T-cell (primary cell): ENCODE results near the gene RNASEH2B. TPM values are rescaled to one million over a fixed set of nuclear protein-coding genes. Genes with fewer than 3 reads are reported as not detected.

Source experiments
- ATAC-seq, 4 experiments: fragments of 200-7000 bp in 3 of 4; fragments of 150-1000 bp in 1 of 4; cut with Tn5 transposase; replicated peaks in 1 of 4; 1 replicate in 3 of 4; 2 replicates in 1 of 4; pipeline ENCODE4 v1.10.0; 2021; ENCODE audit warnings: moderate library complexity in 3 of 4, mild to moderate bottlenecking in 2 of 4, moderate number of reproducible peaks in 1 of 4
- CTCF ChIA-PET, 2 donors: fragments of 300-600 bp; sonication (Branson Sonifier 250); formaldehyde crosslinking; loops; one replicate each; lab custom pipeline; 2022; ENCODE audit warnings: antibody characterized with exemption in 2 of 2; lab: Charles Lee
- POLR2A ChIA-PET, 2 donors: fragments of 300-600 bp; sonication (Branson Sonifier 250); formaldehyde crosslinking; loops; one replicate each; lab custom pipeline; 2022; ENCODE audit warnings: antibody characterized with exemption in 2 of 2; lab: Charles Lee
- DNase-seq, 35 experiments: peaks; one replicate each; pipeline versions ENCODE4 v3.0.0 to v3.0.0-alpha.2; 2013 to 2023
- H3K27ac ChIP-seq: one replicate; pipeline ENCODE4 v1.5.1; 2013; ENCODE audit warnings: low read length
- H3K27me3 ChIP-seq, 2 experiments: replicated peaks in 1 of 2; 1 replicate in 1 of 2; 2 replicates in 1 of 2; pipeline versions ENCODE4 v1.6.1 to v1.7.0; 2013; ENCODE audit warnings: low read length in 1 of 2, mixed read lengths in 1 of 2; ENCODE audit not compliant: control insufficient read depth in 2 of 2, insufficient read depth in 2 of 2; ENCODE audit errors: extremely low read depth in 1 of 2
- H3K36me3 ChIP-seq, 2 donors: 1 replicate in 1 of 2; 2 replicates in 1 of 2; pipeline versions ENCODE4 v1.6.1 to v1.7.0; 2013; ENCODE audit warnings: low read length in 1 of 2; ENCODE audit not compliant: control insufficient read depth in 2 of 2, insufficient read depth in 1 of 2; ENCODE audit errors: extremely low read depth in 1 of 2
- H3K4me1 ChIP-seq, 2 experiments: 1 replicate in 1 of 2; 2 replicates in 1 of 2; pipeline versions ENCODE4 v1.6.1 to v1.7.0; 2013; ENCODE audit warnings: low read length in 2 of 2, mixed read lengths in 1 of 2; ENCODE audit not compliant: insufficient read depth in 2 of 2, control insufficient read depth in 1 of 2; ENCODE audit errors: extremely low read depth in 1 of 2
- H3K4me3 ChIP-seq, 2 donors: 1 replicate in 1 of 2; 2 replicates in 1 of 2; pipeline versions ENCODE4 v1.5.1 to v1.7.0; 2013; ENCODE audit warnings: mild to moderate bottlenecking in 2 of 2, low read length in 1 of 2, moderate library complexity in 1 of 2; ENCODE audit not compliant: control insufficient read depth in 1 of 2; ENCODE audit errors: extremely low read depth in 1 of 2
- H3K9me3 ChIP-seq: 2 replicates; pipeline ENCODE4 v1.7.0; 2013
- H3K27ac Mint-ChIP-seq, 2 donors: one replicate each; pipeline ENCODE4 v1.8.0; 2020 to 2021; ENCODE audit warnings: mild to moderate bottlenecking in 2 of 2, mixed read lengths in 2 of 2
- H3K27me3 Mint-ChIP-seq, 2 donors: one replicate each; pipeline ENCODE4 v1.8.0; 2021 to 2022; ENCODE audit warnings: mixed read lengths in 2 of 2
- H3K36me3 Mint-ChIP-seq: one replicate; pipeline ENCODE4 v1.8.0; 2021; ENCODE audit warnings: mixed read lengths
- H3K4me1 Mint-ChIP-seq, 3 donors: one replicate each; pipeline ENCODE4 v1.8.0; 2020 to 2022; ENCODE audit warnings: mixed read lengths in 3 of 3, mild to moderate bottlenecking in 1 of 3
- H3K4me3 Mint-ChIP-seq, 3 donors: one replicate each; pipeline ENCODE4 v1.8.0; 2020 to 2022; ENCODE audit warnings: mild to moderate bottlenecking in 3 of 3, mixed read lengths in 3 of 3, moderate library complexity in 3 of 3
- H3K9me3 Mint-ChIP-seq, 3 donors: one replicate each; pipeline ENCODE4 v1.8.0; 2020 to 2022; ENCODE audit warnings: mixed read lengths in 3 of 3
- WGBS: methylation state at CpG from one replicate; pipeline ENCODE4 v1.1.5; 2013; ENCODE audit warnings: missing lambda C conversion rate; ENCODE audit not compliant: insufficient coverage; 5-methylcytosine and 5-hydroxymethylcytosine counted together
- total RNA-seq, 35 experiments: library from RNA in 6 of 35; stranded (reverse) in 6 of 35; fragments of 120-200 nt in 1 of 35; gene quantifications; one replicate each; pipeline versions ENCODE4 v1.2.1 to v1.2.4 and lab custom pipeline; 2013 to 2026

Gene RNASEH2B
- total RNA-seq, 5 donors from 2014 or later (not counting 1 experiment from before 2014, with no cell fraction given): 60.5 to 90.2 (median 68.6) TPM

DNA sequence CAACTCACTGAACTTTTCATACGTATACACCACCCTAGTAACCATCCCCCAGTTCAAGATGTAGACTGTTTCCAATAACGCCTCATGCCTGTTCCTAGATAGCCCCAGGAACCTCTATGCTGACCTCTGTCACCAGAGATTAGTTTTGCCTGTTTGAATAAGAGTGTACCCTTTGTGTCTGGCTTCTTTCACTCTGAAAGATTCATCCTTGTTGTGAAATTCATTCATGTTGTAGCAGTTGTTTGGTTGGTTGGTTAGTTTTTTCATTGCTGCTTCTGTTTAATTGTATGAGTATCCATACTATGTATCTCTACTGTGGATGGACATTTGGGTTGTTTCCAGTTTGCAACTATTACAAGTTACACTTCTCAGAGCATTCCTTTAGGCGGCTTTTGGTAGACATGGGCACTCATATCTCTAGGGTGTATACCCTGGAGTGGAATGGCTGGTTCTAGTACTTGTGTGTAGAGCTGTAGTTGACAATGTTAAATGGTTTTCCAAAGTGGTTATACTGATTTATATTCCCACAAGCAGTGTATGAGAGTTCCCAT lies 1.6 kb downstream of the RNASEH2B start:
- CTCF ChIA-PET: interaction anchor here (0.6 to 4.6 kb wide), 51 partner anchors 8 to 1415 kb away, joined by 3 to 69 read pairs (median 5); partner anchors contain the start of genes TRIM13 (in 2 of the 2), KPNA3 (in 1 of the 2), PHF11 (in 1 of the 2) and SPRYD7 (in 1 of the 2)
- no CpG with 5 or more reads among the region's 3 CpGs for WGBS
- POLR2A ChIA-PET: interaction anchor here (0.5 to 2.5 kb wide), 4 partner anchors 18 to 915 kb away, joined by 3 to 10 read pairs (median 6); partner anchors contain the start of gene TRIM13 (in 1 of the 2)
- peak overlapping the region; percentile 94 for H3K27ac Mint-ChIP-seq
- no peaks in the 10 kb centered on the region for H3K27me3 Mint-ChIP-seq
- peak in 1 of 35 experiments; percentile 32 for DNase-seq
- peak overlapping the region; percentile 88 to 96 (median 94) for H3K4me3 Mint-ChIP-seq
- H3K9me3 Mint-ChIP-seq: no peaks in the 10 kb centered on the region
- ATAC-seq: peak in 1 of 4 experiments; percentile 10
- peaks cover 45 to 56% (median 54%) of the 10 kb centered on the region in 3 donors for H3K4me1 Mint-ChIP-seq
- Histone ChIP-seq H3K9me3 (no peaks in the 10 kb centered on the region), H3K4me1 (peaks cover 25 to 30% of the 10 kb centered on the region in 2 experiments), H3K27ac (peak overlapping the region; percentile 96), H3K27me3 (no peaks in the 10 kb centered on the region), H3K4me3 (peak overlapping the region; percentile 89 to 92), H3K36me3 (no peaks in the 10 kb centered on the region)
- H3K36me3 Mint-ChIP-seq: no peaks in the 10 kb centered on the region

GRCh38 chr13:50911937-50912795 lies 2.6 kb downstream of the RNASEH2B start:
- Histone ChIP-seq H3K4me1 (peaks cover 33 to 38% of the 10 kb centered on the region in 2 experiments), H3K36me3 (no peaks in the 10 kb centered on the region), H3K27ac (peak overlapping the region; percentile 96), H3K9me3 (no peaks in the 10 kb centered on the region), H3K4me3 (peak overlapping the region; percentile 89 to 92), H3K27me3 (no peaks in the 10 kb centered on the region)
- WGBS: 0% methylated on average over 2 of the region's 9 CpGs
- peak; percentile 37 to 56 (median 46) for ATAC-seq
- H3K27ac Mint-ChIP-seq: peak overlapping the region; percentile 94
- ChIA-PET POLR2A (interaction anchor here (0.6 to 2.5 kb wide), 5 partner anchors 10 to 1470 kb away, joined by 3 to 10 read pairs (median 6); partner anchors contain the start of gene TRIM13 (in 1 of the 2)), CTCF (interaction anchor here (0.6 to 4.6 kb wide), 60 partner anchors 8 to 1416 kb away, joined by 3 to 69 read pairs (median 4); partner anchors contain the start of genes TRIM13 (in 2 of the 2), KPNA3 (in 1 of the 2), PHF11 (in 1 of the 2) and SPRYD7 (in 1 of the 2))
- H3K9me3 Mint-ChIP-seq: no peaks in the 10 kb centered on the region
- no peaks in the 10 kb centered on the region for H3K27me3 Mint-ChIP-seq
- peaks cover 55 to 67% (median 64%) of the 10 kb centered on the region in 3 donors for H3K4me1 Mint-ChIP-seq
- peak; percentile 76 to 96 (median 90) for DNase-seq
- peak overlapping the region; percentile 88 to 96 (median 94) for H3K4me3 Mint-ChIP-seq
- H3K36me3 Mint-ChIP-seq: no peaks in the 10 kb centered on the region

- POLR2A ChIA-PET: no interaction called here
- Histone ChIP-seq H3K4me3 (no peak overlapping the region), H3K27ac (no peak overlapping the region), H3K4me1 (peaks cover 35 to 44% of the 10 kb centered on the region in 2 experiments), H3K36me3 (no peaks in the 10 kb centered on the region), H3K9me3 (no peaks in the 10 kb centered on the region), H3K27me3 (no peaks in the 10 kb centered on the region)
- Mint-ChIP-seq H3K27ac (no peak overlapping the region), H3K36me3 (no peaks in the 10 kb centered on the region), H3K4me3 (no peak overlapping the region), H3K9me3 (no peaks in the 10 kb centered on the region), H3K4me1 (peaks cover 56 to 71% (median 71%) of the 10 kb centered on the region in 3 donors), H3K27me3 (no peaks in the 10 kb centered on the region)
- ATAC-seq (no peak), DNase-seq (no peak)
- CTCF ChIA-PET: interaction anchor here (1.1 to 4.6 kb wide), 4 partner anchors 14 to 937 kb away, joined by 3 to 69 read pairs (median 32); no protein-coding TSS in a partner anchor
- WGBS: 20% methylated on average over 1 of the region's 2 CpGs
Measured at GRCh38 chr13:50912851-50913250, 3.3 kb downstream of the RNASEH2B start.

- Histone ChIP-seq H3K9me3 (no peaks in the 10 kb centered on the region), H3K27me3 (no peaks in the 10 kb centered on the region), H3K36me3 (no peaks in the 10 kb centered on the region), H3K4me1 (peaks cover 40 to 43% of the 10 kb centered on the region in 2 experiments), H3K27ac (no peak overlapping the region), H3K4me3 (no peak overlapping the region)
- DNase-seq (no peak), ATAC-seq (no peak)
- peaks cover 68 to 77% (median 77%) of the 10 kb centered on the region in 3 donors for H3K4me1 Mint-ChIP-seq
- no peak overlapping the region for H3K4me3 Mint-ChIP-seq
- 71% methylated on average over 7 of the region's 9 CpGs for WGBS
- no peaks in the 10 kb centered on the region for H3K27me3 Mint-ChIP-seq
- ChIA-PET CTCF (interaction anchor here (0.7 to 4.6 kb wide), 14 partner anchors 12 to 938 kb away, joined by 3 to 69 read pairs (median 6); no protein-coding TSS in a partner anchor), POLR2A (interaction anchor here (0.5 to 0.7 kb wide), 2 partner anchors 761 to 1352 kb away, joined by 3 read pairs; no protein-coding TSS in a partner anchor)
- H3K9me3 Mint-ChIP-seq: no peaks in the 10 kb centered on the region
- H3K36me3 Mint-ChIP-seq: peaks cover 2% of the 10 kb centered on the region
- H3K27ac Mint-ChIP-seq: peak overlapping the region; percentile 48 to 50
Measured at GRCh38 chr13:50914176-50914700, 4.6 kb downstream of the RNASEH2B start.

DNA sequence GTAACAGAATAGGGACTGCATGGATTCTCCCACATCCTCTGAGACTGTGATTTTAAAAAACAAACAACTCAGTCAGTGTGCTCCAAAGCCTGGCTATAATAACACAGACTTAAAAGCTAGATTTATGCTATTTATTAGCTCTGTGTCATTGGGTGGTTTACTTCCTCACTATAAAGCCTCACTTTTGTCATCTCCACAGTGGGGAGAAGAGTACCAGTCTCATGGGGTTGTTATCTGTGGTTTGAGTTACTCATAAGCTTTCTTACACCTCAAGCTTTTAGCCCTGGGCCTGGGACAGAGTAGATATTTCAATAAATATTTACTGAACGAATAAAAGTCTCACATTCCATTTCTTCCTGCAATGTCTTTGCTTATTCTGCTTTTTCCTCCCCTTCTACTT lies 5.3 kb downstream of the RNASEH2B start:
- Histone ChIP-seq H3K27ac (peak overlapping the region; percentile 43), H3K36me3 (no peaks in the 10 kb centered on the region), H3K9me3 (no peaks in the 10 kb centered on the region), H3K4me1 (peaks cover 38 to 44% of the 10 kb centered on the region in 2 experiments), H3K4me3 (no peak overlapping the region), H3K27me3 (no peaks in the 10 kb centered on the region)
- H3K4me1 Mint-ChIP-seq: peaks cover 74 to 82% (median 81%) of the 10 kb centered on the region in 3 donors
- DNase-seq (peak in 1 of 35 experiments; percentile 33), ATAC-seq (no peak)
- H3K9me3 Mint-ChIP-seq: no peaks in the 10 kb centered on the region
- H3K4me3 Mint-ChIP-seq: peak overlapping the region in 1 of 3 donors; percentile 66
- ChIA-PET POLR2A (interaction anchor here (0.5 to 1.3 kb wide), 4 partner anchors 9 to 1353 kb away, joined by 3 to 8 read pairs (median 3); no protein-coding TSS in a partner anchor), CTCF (interaction anchor here (0.6 to 4.6 kb wide), 10 partner anchors 23 to 938 kb away, joined by 3 to 69 read pairs (median 7); no protein-coding TSS in a partner anchor)
- peaks cover 2% of the 10 kb centered on the region for H3K36me3 Mint-ChIP-seq
- WGBS: 0% methylated on average over 1 of the region's 1 CpG
- H3K27me3 Mint-ChIP-seq: no peaks in the 10 kb centered on the region
- H3K27ac Mint-ChIP-seq: peak overlapping the region; percentile 50 to 76
